GM12892 (cell line): ENCODE results near the gene TMPRSS9.

Experiments
- DNase-seq: peaks from one replicate; pipeline ENCODE4 v3.0.0; 2011; ENCODE audit not compliant: insufficient read length
- FAIRE-seq: peaks from 2 replicates; lab custom pipeline; 2011; peaks lifted over from hg19 to GRCh38; lab: Jason Lieb, UNC
- POLR2A ChIP-seq: IDR thresholded peaks from 2 replicates; pipeline ENCODE4 v1.6.1; 2011; ENCODE audit warnings: low read depth, low read length, control low read depth
- POLR2AphosphoS5 ChIP-seq: IDR thresholded peaks from 2 replicates; pipeline ENCODE4 v1.6.1; 2011; ENCODE audit warnings: low read depth, low read length, control low read depth
- TAF1 ChIP-seq: IDR thresholded peaks from 2 replicates; pipeline ENCODE4 v1.6.1; 2011; ENCODE audit warnings: low read depth, mild to moderate bottlenecking, control low read depth, low read length, borderline replicate concordance

The TMPRSS9 gene

DNA sequence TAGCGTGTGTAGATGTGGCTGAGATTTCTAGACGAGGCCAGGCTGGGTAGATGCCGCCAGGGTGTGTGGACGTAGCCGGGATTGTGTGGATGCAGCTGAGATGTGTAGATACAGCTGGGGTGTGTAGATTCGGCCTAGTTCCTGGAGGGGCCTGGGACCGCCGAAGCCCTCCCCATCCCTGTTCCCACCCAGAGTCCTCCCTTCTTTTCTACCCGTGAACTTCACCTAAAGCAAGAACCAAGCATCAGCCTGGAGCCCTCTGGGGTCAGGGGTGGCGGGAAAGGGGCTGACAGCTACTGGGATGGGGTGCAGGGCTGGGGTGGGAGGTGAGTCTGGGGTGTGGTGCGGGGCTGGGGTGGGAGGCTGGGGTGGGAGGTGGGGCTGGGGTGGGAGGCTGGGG lies 768 bp downstream of the TMPRSS9 start:
- TF ChIP-seq POLR2AphosphoS5 (no peak), TAF1 (no peak), POLR2A (no peak)
- FAIRE-seq (no peak), DNase-seq (no peak)

DNA sequence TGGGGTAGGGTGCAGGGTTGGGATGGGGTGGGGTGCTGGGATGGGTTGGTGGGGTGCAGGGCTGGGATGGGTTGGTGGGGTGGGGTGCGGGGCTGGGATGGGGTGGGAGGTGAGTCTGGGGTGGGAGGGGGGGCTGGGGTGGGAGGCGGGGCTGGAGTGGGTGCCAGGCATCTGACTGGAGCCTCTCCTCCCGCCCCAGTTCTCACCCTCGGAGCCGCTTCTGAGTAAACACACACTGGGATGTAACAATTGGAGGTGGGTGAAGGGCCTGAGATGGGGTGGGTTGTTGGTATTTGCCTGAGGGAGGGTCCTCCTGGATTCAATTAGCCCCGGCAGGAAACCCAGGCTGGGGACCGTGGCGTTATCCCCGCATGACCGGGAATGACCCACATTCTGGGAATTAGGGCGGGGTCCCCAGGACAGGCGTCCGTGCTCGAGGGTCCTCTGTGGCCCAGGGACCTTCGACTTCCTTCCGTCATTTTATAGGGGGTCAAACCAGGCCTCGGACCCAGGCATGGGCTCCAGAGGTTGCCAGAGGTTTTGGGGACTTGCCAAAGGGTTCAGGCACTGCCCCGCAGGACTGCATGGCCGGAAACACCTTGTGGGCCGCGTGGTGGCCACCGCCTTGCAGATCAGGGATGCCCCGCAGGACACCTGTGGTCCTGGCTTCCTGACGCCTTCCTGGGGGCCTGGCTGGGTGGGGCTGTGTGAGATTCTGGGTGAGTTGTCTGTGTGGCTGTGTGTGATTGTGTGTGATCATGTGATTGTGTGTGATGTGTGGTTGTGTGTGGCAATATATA lies 1.4 kb downstream of the TMPRSS9 start:
- no peak for FAIRE-seq
- TF ChIP-seq TAF1 (no peak), POLR2A (no peak), POLR2AphosphoS5 (no peak)

DNA sequence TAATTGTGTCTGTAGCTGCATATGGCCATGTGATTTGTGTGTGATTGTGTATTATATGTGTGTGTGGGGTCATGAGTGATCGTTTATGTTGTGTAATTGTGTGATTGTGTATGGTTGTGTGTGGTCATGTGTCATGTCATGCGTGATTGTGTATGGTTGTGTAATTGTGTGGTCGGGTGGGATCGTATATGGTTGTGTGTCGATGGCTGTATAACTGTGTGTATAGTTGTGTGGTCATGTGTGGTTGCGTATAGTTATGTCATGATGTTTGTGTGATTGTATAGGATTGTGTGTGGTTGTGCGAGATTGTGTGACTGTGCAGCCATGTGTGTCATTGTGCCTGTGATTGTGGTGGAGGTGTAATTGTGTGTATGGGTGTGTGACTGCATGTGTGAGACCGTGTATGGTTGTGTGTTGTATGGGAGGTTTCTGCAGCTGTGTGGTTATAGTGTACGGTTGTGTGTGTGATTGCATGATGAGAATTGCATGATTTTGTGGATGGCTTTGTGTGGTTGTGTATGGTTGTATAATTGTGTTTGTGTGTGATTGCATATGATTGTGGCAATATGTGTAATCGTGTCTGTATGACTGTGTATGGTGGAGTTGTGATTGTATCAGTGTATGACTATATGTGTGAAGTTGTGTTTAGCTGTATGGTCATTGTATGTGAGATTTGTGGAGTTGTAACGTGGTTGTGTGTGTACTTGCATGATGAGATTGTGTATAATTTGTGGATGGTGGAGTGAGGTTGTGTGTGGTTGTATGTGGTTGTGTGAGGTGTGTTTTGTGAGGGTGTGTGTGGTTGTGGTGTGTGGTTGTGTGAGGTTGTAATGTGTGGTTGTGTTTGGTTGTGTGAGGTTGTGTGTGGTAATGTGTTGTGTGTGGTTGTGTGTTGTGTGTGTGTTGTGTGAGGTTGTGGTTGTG lies 2.2 kb downstream of the TMPRSS9 start:
- TF ChIP-seq TAF1 (no peak), POLR2AphosphoS5 (no peak), POLR2A (no peak)
- FAIRE-seq (peak; percentile 42), DNase-seq (no peak)

More for the DNA sequence above, 1.4 kb downstream of the TMPRSS9 start:
- DNase-seq, result no peak

DNA sequence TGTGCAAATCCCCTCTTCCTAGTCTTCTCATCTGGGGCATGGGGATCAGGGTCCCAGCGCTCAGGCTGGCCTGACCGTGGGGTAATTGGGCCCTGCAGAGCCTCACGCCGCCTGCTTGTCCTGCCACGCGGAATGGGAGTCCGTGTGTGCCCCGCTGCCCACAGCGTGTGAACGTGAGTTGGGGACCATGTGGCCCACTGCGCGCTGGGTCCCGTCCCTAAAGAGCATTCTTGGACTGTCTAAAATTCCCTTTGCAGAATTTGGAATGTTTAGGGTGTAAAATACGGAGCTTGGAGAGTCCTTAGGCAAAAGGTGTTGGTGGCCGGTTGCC lies 2.9 kb downstream of the TMPRSS9 start:
- FAIRE-seq (no peak), DNase-seq (no peak)
- TF ChIP-seq POLR2A (no peak), POLR2AphosphoS5 (no peak), TAF1 (no peak)

DNA sequence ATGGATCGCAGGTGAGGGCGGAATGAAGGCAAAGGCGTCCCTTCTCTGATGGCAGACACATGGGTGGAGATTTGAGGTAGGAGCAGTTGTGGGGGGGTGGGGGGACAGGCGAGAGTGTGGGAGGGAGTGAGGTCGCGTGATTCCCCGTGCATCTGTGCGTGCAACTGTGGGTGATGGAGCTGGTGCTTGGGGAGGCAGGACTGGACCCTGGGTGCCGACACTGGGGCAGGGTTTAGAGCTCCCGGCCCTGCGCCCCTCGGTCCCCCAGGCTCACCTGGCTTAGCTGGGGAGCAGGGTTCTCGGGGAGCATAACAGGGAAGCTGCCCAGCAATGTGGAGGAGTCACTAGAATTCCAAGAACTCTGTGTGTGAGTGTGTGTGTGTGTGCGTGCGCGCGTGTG lies 3.4 kb downstream of the TMPRSS9 start:
- TF ChIP-seq POLR2AphosphoS5, result no peak
- TF ChIP-seq TAF1, result no peak
- no peak for TF ChIP-seq POLR2A
- FAIRE-seq (no peak), DNase-seq (no peak)

DNA sequence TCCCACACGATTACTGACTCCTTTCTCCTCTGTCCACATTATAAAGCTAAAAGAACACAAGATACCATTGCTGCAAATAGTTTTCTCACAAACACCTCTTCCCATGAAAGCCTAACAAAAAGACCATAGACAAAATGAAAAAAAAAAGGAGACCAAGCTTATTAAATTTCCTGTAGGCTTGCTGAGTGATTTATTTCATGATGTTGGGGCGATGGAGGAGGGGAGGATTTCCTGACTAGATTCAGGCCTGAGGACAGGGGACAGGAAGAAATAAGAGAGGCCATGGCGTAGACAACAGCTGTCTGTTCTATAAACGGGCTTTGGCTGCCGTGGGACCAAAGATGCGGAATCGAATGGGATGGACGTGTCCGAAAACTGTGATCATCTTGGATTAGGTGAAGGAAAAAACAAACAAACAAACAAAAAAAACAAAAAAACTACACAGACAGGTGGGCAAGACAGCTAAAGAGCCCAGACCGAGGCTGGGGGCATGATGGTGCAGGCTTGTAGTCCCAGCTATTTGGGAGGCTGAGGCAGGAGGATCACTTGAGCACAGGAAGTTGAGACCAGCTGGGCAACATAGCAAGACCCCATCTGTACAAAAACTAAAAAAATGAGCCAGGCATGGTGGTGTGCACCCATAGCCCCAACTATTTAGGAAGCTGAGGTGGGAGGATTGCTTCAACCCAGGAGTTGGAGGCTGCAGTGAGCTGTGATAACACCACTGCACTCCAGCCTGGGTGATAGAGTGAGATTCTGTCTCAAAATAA lies 5.3 kb downstream of the TMPRSS9 start:
- no peak for TF ChIP-seq POLR2A
- TF ChIP-seq TAF1, result no peak
- no peak for TF ChIP-seq POLR2AphosphoS5
- no peak for DNase-seq
- no peak for FAIRE-seq

DNA sequence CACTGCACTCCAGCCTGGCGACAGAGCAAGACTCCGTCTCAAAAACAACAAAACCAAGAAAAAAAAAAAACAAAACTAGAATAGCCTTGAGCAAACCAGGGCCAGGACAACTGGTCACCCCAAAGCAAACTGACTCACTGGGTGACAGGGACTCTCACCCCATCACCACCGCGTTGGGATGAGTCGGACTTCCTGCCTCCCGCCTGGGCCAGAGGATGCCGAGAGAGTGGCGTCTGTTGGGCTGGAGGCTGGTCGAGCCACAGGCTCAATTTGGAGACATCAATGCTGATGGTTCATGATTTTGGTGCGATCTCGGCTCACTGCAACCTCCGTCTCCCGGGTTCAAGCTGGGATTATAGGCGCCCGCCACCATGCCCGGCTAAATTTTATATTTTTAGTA lies 11.6 kb downstream of the TMPRSS9 start:
- DNase-seq, result no peak
- no peak for FAIRE-seq
- no peak for TF ChIP-seq TAF1
- TF ChIP-seq POLR2A, result no peak
- TF ChIP-seq POLR2AphosphoS5, result no peak

DNA sequence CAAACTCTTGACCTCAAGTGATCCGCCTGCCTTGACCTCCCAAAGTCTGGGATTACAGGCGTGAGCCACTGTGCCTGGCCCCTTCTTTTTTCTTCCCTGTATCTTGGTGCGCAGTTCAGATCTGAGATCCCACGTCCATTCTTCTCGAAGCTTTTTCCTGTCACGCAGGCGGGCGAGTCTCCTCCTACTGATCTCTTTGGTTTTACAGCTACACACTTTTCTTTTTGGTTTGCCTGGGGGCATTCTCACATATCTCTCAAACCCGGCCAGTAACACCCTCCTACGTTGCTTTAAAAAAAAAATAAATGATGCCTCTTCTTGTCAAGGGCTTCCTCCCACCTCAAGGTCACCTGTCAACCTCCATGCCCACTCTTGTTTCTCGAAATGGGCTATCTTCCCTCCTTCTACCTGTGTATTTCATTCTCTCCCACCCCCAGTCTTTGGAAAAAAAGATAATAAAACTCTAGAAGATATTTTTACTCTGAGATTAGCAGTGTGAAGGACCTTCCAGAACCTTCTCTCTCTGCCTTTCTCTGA lies 12.1 kb downstream of the TMPRSS9 start:
- no peak for TF ChIP-seq TAF1
- TF ChIP-seq POLR2AphosphoS5, result no peak
- TF ChIP-seq POLR2A, result no peak
- FAIRE-seq (no peak), DNase-seq (no peak)

DNA sequence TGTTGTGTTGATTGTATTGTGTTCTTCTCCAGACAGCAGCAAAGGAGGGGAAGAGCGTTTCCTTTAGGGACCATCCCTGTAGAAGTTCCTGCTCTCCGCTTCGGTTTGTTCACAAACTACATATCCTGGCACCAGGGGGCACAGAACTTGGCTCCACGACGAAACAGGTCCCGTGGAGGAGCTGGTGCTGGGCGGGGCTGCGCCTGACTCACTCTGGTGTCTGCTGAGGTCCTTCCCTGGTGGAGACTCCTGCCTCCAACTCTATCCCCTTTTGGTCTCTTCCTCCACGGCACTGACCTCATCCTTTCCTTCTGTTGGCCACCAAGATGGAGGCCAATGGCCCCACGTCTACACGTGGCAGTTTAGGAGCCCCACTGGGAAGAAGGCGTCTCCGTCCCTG lies 14.7 kb downstream of the TMPRSS9 start:
- FAIRE-seq (no peak), DNase-seq (no peak)
- TF ChIP-seq TAF1 (no peak), POLR2A (no peak), POLR2AphosphoS5 (no peak)

DNA sequence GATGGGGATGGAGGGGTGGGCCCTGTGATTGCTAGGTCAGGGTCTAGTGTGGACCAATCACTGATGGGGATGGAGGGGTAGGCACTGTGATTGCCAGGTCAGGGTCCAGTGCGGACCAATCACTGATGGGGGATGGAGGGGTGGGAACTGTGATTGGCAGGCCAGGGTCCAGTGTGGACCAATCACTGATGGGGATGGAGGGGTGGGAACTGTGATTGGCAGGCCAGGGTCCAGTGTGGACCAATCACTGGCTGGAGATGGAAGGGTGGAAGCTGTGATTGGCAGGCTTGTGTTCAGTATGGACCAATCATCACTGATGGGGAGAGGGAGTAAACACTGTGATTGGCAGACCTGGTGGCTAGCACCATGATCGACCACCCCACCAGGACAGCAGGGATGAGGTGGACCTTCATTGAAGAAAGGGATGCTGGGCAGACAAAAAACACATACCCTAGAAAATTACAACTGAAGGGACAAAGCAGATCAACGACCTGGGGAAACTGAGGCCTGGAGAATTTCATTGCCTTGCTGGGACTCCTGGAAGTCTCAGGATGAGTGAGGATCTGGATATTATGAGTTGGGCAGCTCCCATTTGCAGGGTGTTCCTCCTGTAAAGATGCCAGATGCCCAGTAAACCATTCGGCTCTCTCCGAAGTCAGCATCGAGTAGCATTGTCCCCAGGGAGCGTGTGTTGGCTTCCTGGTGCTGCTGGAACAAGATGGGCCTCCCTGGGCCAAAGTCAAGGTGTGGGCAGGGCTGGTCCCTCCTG lies 15.5 kb downstream of the TMPRSS9 start:
- DNase-seq (no peak), FAIRE-seq (no peak)
- TF ChIP-seq POLR2A, result no peak
- no peak for TF ChIP-seq TAF1
- no peak for TF ChIP-seq POLR2AphosphoS5
